Measurements from ENCODE around the gene HPD. TPM values are rescaled to one million over a fixed set of nuclear protein-coding genes. Genes with fewer than 3 reads are reported as not detected.

Gene HPD
- total RNA-seq, 1 experiment from 2014 or later = 0.51 TPM

GRCh38 chr12:121826318-121827150 is 32.1 kb downstream of the HPD start:
- Histone ChIP-seq H3K36me3 (ENCODE audit: control insufficient read depth, insufficient read depth, low read length) (peaks cover 3% of the 10 kb centered on the region), H3K27ac (ENCODE audit: low read length) (no peak overlapping the region), H3K4me1 (ENCODE audit: control insufficient read depth, insufficient read depth, low read length) (no peaks in the 10 kb centered on the region), H3K27me3 (ENCODE audit: control insufficient read depth, insufficient read depth, low read length) (no peaks in the 10 kb centered on the region), H3K4me3 (ENCODE audit: low read depth in 2 of 2, low read length in 2 of 2) (no peak overlapping the region), H3K9me3 (ENCODE audit: control insufficient read depth, insufficient read depth, low read depth, low read length) (no peaks in the 10 kb centered on the region)
- in situ Hi-C loops (cut with HindIII; ENCODE audit: low pct_unique_long_range_greater_than_20kb, low sequenced_read_pairs) (no loop called here), intact Hi-C loops (cut with micrococcal nuclease; ENCODE audit: unreplicated experiment) (no loop called here)
- TF ChIP-seq POLR2AphosphoS5 (IDR thresholded peaks at IDR 0.05; ENCODE audit: low read depth, low read length) (no peak), TCF7L2 (IDR thresholded peaks at IDR 0.05; ENCODE audit: low read depth, low read length) (no peak), CTCF (IDR thresholded peaks at IDR 0.05) (no peak), SIN3A (IDR thresholded peaks at IDR 0.05; ENCODE audit: borderline replicate concordance, insufficient read depth, low read depth, low read length) (no peak), REST (IDR thresholded peaks at IDR 0.05; ENCODE audit: insufficient read depth in 1 of 2, low read depth in 2 of 2, low read length in 1 of 2) (no peak)
- DNase-seq (ENCODE audit: low read depth, low spot score) (no peak), ATAC-seq (no peak)
- ChIA-PET POLR2A (interaction anchor here (0.6 to 1.4 kb wide), 2 partner anchors 10 to 148 kb away, joined by 4 to 5 read pairs; no protein-coding TSS in a partner anchor), CTCF (interaction anchor here (0.6 to 1.7 kb wide), 4 partner anchors 32 to 166 kb away, joined by 3 to 13 read pairs (median 7); partner anchors contain the start of genes PSMD9 and RHOF)
- BruUV-seq (replicated peaks) = no TSS peak

GRCh38 chr12:121825041-121825523 is 33.6 kb downstream of the HPD start:
- H3K27me3 ChIP-seq (ENCODE audit: control insufficient read depth, insufficient read depth, low read length) = no peaks in the 10 kb centered on the region
- no peaks in the 10 kb centered on the region; the same call in none of the 2 replicates for H3K36me3 ChIP-seq (ENCODE audit: control insufficient read depth, insufficient read depth, low read length)
- intact Hi-C loops (cut with micrococcal nuclease; ENCODE audit: unreplicated experiment) = no loop called here
- H3K9me3 ChIP-seq (ENCODE audit: control insufficient read depth, insufficient read depth, low read depth, low read length) = no peaks in the 10 kb centered on the region
- no peaks in the 10 kb centered on the region for H3K4me1 ChIP-seq (ENCODE audit: control insufficient read depth, insufficient read depth, low read length)
- TF ChIP-seq CTCF (IDR thresholded peaks at IDR 0.05) (no peak), REST (IDR thresholded peaks at IDR 0.05; ENCODE audit: insufficient read depth in 1 of 2, low read depth in 2 of 2, low read length in 1 of 2) (no peak), SIN3A (IDR thresholded peaks at IDR 0.05; ENCODE audit: borderline replicate concordance, insufficient read depth, low read depth, low read length) (no peak), POLR2AphosphoS5 (IDR thresholded peaks at IDR 0.05; ENCODE audit: low read depth, low read length) (no peak; the same call in 1 of the 2 replicates), TCF7L2 (IDR thresholded peaks at IDR 0.05; ENCODE audit: low read depth, low read length) (no peak)
- 0 out of 2 replicates have a peak, but pooled peaks have one; percentile 13 for ATAC-seq
- H3K27ac ChIP-seq (ENCODE audit: low read length) = no peak overlapping the region
- ChIA-PET CTCF (interaction anchor here (1.2 kb wide), 1 partner anchor 13 kb away, joined by 4 read pairs; no protein-coding TSS in a partner anchor), POLR2A (no interaction called here)
- H3K4me3 ChIP-seq (ENCODE audit: low read depth in 2 of 2, low read length in 2 of 2) = no peak overlapping the region
- DNase-seq (ENCODE audit: low read depth, low spot score) = no peak
- in situ Hi-C loops (cut with HindIII; ENCODE audit: low pct_unique_long_range_greater_than_20kb, low sequenced_read_pairs) = no loop called here
- BruUV-seq (replicated peaks) = no TSS peak

All from Panc1 (cell line).